HG03039 (cell line): ENCODE measurements around the gene JSRP1.

Experiments used
- ATAC-seq: cut with Tn5 transposase; IDR thresholded peaks from one replicate; pipeline ENCODE4 v1.9.1; 2021; ENCODE audit warnings: mild to moderate bottlenecking, moderate library complexity; ENCODE audit not compliant: unreplicated experiment

Gene JSRP1

DNA sequence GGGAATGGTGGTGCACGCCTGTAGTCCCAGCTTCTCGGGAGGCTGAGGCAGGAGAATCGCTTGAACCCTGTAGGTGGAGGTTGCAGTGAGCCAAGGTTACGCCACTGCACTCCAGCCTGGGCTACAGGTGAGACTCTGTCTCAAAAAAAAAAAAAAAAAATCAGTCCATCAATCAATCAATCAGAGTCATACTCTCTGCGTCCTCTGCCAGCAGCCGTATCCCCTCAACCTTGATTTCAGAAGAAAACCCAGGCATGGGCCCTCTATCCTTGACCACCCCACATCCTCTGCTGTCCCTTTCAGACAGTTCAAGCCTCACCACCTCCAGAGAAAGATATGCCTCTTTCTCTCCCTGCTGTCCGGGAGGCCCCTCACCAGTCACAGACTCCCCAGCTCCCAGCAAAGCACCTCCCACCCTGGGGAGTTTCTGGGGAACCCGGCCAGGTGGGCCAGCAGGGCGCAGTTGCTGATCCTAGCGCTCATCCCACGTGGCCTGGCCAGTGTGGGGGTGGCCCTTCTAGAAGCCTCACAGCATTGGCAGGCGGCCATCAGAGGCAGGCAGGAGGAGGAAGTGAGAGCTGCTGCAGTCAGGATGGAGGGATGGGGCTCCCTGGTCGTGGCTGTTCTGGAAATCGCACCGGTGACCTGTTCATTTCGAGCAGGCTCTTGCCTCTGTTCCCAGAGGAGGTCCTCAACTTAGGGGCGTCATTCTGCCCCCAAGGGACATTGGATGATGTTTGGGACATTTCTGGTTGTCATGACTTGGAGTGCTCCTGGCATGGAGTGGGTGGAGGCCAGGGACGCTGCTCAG is 10.2 kb upstream of the JSRP1 start:
- ATAC-seq: no peak

DNA sequence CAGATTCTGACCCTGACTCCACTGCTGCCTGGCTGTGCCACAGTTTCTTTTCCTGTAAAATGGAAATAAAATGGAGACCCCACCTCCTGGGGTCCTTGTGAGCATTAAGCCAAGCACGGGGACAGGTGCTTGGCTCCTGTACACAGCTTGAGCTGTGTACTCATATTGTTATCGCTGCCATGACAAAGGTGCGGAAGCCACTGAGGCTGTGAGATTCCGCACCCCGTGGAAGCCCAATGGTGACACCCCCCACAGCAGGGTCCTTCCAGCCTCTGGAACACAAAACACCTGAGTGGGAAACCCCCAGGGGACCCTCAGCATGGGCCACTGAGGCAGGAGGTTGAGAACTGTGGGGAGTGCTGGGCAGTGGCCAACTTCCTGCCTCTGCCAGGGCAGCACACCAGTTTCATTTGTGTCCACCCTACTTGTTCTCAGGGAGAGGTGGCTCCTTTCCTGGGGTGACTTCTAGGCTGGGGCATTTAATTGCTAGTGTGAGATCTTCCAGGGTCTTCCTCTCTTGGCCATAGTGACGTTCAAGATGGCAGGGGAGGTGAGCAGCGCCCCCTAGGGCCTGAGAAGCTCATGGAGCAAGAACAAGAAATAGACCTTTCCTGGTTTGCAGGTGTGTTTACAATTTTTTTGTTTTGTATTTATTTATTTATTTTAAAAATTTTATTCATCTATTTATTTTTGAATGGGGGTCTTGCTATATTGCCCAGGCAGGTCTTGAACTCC is 5.4 kb upstream of the JSRP1 start:
- no peak for ATAC-seq

- no peak for ATAC-seq
Measured at GRCh38 chr19:2260341-2260805, 4.2 kb upstream of the JSRP1 start.

DNA sequence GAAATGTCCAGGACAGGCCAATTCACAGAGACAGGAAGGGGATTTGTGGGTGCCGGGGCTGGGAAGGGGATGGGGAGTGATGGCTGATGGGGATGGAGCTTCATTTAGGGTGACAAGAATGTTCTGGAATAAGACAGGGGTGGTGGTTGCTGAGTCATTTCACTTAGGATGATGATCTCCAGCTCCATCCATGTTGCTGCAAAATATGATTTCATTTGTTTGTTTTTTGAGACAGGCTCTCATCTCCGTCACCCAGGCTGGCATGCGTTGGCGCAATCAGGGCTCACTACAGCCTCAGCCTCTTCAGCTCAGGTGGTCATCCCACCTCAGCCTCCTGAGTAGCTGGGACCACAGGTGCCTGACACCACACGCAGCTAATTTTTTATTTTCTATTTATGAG is 3.1 kb upstream of the JSRP1 start:
- ATAC-seq: no peak

- no peak for ATAC-seq
Measured at GRCh38 chr19:2255112-2255845, 938 bp downstream of the JSRP1 start.

- ATAC-seq: no peak
Measured at GRCh38 chr19:2254064-2254872, 1.9 kb downstream of the JSRP1 start.

GRCh38 chr19:2253106-2254063 is 2.8 kb downstream of the JSRP1 start:
- no peak for ATAC-seq

- no peak for ATAC-seq
Measured at GRCh38 chr19:2252797-2253105, 3.5 kb downstream of the JSRP1 start.

GRCh38 chr19:2252055-2252796 is 4.0 kb downstream of the JSRP1 start:
- no peak for ATAC-seq

- ATAC-seq: no peak
Measured at GRCh38 chr19:2251106-2252054, 4.8 kb downstream of the JSRP1 start.

DNA sequence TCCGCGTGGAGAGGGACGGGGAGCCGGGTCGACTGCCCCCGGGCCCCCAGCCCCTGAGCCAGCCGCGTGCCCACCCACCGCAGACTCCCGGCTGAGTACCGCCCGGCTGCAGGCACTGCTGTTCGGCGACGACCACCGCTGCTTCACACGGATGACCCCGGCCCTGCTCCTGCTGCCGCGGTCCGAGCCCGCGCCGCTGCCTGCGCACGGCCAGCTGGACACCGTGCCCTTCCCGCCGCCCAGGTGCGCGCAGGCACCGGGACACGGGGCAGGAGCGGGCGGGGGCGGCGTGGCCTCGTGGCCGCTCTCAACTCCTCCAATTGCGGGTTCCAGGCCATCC is 5.5 kb downstream of the JSRP1 start:
- ATAC-seq: no peak

- no peak for ATAC-seq
Measured at GRCh38 chr19:2249880-2250765, 6.1 kb downstream of the JSRP1 start.

- no peak for ATAC-seq
Measured at GRCh38 chr19:2249010-2249866, 7.0 kb downstream of the JSRP1 start, which contains the start of gene AMH. AMH (plus strand) TSS chr19:2249323; CDS start chr19:2249333, 10 bp downstream.

GRCh38 chr19:2248136-2249009 is 7.8 kb downstream of the JSRP1 start:
- ATAC-seq: no peak
